ENCODE data around the gene PRRT1B. TPM values are rescaled to one million over a fixed set of nuclear protein-coding genes. Genes with fewer than 3 reads are reported as not detected.

PRRT1B gene
- total and polyA plus RNA-seq, 9 of the 15 experiments (the other 6 are each of a cell fraction or from before 2014, with no cell fraction given) = not detected

DNA sequence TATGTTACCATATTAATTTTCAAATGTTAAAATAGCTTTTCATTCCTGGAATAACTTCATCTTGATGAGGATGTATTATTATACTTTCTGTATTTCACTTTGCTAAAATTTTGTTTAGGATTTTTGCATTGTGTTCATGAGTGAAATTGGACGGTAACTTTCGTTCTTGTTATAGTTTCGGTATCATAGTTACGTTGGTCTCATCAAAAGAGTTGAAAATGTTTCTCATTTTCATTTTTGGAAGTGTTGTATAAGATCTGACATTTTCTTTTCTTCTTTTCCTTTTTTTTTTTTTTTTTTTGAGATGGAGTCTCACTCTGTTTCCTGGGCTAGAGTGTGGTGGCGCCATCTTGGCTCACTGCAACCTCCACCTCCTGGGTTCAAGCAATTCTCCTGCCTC, 20.0 kb downstream of the PRRT1B start:
- H3K36me3 ChIP-seq (ENCODE audit: control insufficient read depth, insufficient read depth, low read length) = no peaks in the 10 kb centered on the region
- H3K4me3 ChIP-seq = no peak overlapping the region
- no peak for DNase-seq (ENCODE audit: extremely low read depth in 1 of 4, low spot score in 3 of 4)
- H3K27me3 ChIP-seq (ENCODE audit: control insufficient read depth in 2 of 2, insufficient read depth in 2 of 2, low read length in 2 of 2) = no peaks in the 10 kb centered on the region; a peak in 1 of 5 replicates
- ChIA-PET CTCF (ENCODE audit: low intra/inter-chr PET ratio) (no interaction called here), POLR2A (interaction anchor here (0.6 kb wide), 1 partner anchor 8 kb away, joined by 5 read pairs; no protein-coding TSS in a partner anchor)
- H3K9me3 ChIP-seq (replicated peaks; ENCODE audit: control insufficient read depth, insufficient read depth, low read depth, low read length) = no peaks in the 10 kb centered on the region
- BruUV-seq (replicated peaks) = no TSS peak
- TF ChIP-seq CXXC5 (CRISPR knock-in tag; IDR thresholded peaks at IDR 0.05) = no peak
- H3K79me2 ChIP-seq (ENCODE audit: control insufficient read depth, insufficient read depth, low read length) = no peaks in the 10 kb centered on the region
- H3K9ac ChIP-seq (ENCODE audit: insufficient read depth in 1 of 2, low read depth in 2 of 2, low read length in 2 of 2) = no peak overlapping the region
- intact Hi-C loops (cut with micrococcal nuclease) = no loop called here
- no peak for FAIRE-seq
- no peaks in the 10 kb centered on the region for H3K4me1 ChIP-seq (replicated peaks in 1 of 2; ENCODE audit: control insufficient read depth in 2 of 2, insufficient read depth in 2 of 2, low read length in 2 of 2)
- no peaks in the 10 kb centered on the region for H4K20me1 ChIP-seq (replicated peaks; ENCODE audit: control insufficient read depth, insufficient read depth, low read length)
- no peak overlapping the region for H3K4me2 ChIP-seq (ENCODE audit: insufficient read depth, low read length)
- H2AFZ ChIP-seq (ENCODE audit: low read depth, low read length) = no peak overlapping the region
- in situ Hi-C loops (cut with MboI) = no loop called here
- no peak overlapping the region for H3K27ac ChIP-seq (ENCODE audit: extremely low read depth, low read depth, low read length)
- ATAC-seq = no peak
- no peaks in the 10 kb centered on the region for H3K9me1 ChIP-seq (ENCODE audit: control insufficient read depth, insufficient read depth, low read length)
- WGBS (ENCODE audit: insufficient coverage, low coverage, missing lambda C conversion rate) = 1% methylated on average over 5 of the region's 5 CpGs

- no peak overlapping the region for H2AFZ ChIP-seq (ENCODE audit: low read depth, low read length)
- no peaks in the 10 kb centered on the region for H3K9me1 ChIP-seq (ENCODE audit: control insufficient read depth, insufficient read depth, low read length)
- POLR2A ChIA-PET = interaction anchor here (0.6 to 0.7 kb wide), 2 partner anchors 8 to 563 kb away, joined by 3 to 5 read pairs; no protein-coding TSS in a partner anchor
- intact Hi-C loops (cut with micrococcal nuclease) (no loop called here), in situ Hi-C loops (cut with MboI) (no loop called here)
- H3K27me3 ChIP-seq (ENCODE audit: control insufficient read depth in 2 of 2, insufficient read depth in 2 of 2, low read length in 2 of 2) = no peaks in the 10 kb centered on the region; a peak in 1 of 5 replicates
- no peaks in the 10 kb centered on the region for H4K20me1 ChIP-seq (replicated peaks; ENCODE audit: control insufficient read depth, insufficient read depth, low read length)
- DNase-seq (ENCODE audit: extremely low read depth in 1 of 4, low spot score in 3 of 4) (no peak), FAIRE-seq (no peak), ATAC-seq (no peak)
- TF ChIP-seq PKNOX1 (IDR thresholded peaks at IDR 0.05) (no peak), CXXC5 (CRISPR knock-in tag; IDR thresholded peaks at IDR 0.05) (no peak), SLC30A9 (CRISPR knock-in tag; IDR thresholded peaks at IDR 0.05) (no peak)
- TF ChIP-seq, protein P1, sequence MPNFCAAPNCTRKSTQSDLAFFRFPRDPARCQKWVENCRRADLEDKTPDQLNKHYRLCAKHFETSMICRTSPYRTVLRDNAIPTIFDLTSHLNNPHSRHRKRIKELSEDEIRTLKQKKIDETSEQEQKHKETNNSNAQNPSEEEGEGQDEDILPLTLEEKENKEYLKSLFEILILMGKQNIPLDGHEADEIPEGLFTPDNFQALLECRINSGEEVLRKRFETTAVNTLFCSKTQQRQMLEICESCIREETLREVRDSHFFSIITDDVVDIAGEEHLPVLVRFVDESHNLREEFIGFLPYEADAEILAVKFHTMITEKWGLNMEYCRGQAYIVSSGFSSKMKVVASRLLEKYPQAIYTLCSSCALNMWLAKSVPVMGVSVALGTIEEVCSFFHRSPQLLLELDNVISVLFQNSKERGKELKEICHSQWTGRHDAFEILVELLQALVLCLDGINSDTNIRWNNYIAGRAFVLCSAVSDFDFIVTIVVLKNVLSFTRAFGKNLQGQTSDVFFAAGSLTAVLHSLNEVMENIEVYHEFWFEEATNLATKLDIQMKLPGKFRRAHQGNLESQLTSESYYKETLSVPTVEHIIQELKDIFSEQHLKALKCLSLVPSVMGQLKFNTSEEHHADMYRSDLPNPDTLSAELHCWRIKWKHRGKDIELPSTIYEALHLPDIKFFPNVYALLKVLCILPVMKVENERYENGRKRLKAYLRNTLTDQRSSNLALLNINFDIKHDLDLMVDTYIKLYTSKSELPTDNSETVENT (CRISPR knock-in tag; IDR thresholded peaks at IDR 0.05) = no peak
- no peak overlapping the region for H3K27ac ChIP-seq (ENCODE audit: extremely low read depth, low read depth, low read length)
- H3K9me3 ChIP-seq (replicated peaks; ENCODE audit: control insufficient read depth, insufficient read depth, low read depth, low read length) = no peaks in the 10 kb centered on the region
- WGBS (ENCODE audit: insufficient coverage, low coverage, missing lambda C conversion rate) = 4% methylated on average over 3 of the region's 3 CpGs
- CTCF ChIA-PET (ENCODE audit: low intra/inter-chr PET ratio) = no interaction called here
- no peaks in the 10 kb centered on the region for H3K36me3 ChIP-seq (ENCODE audit: control insufficient read depth, insufficient read depth, low read length)
- no peaks in the 10 kb centered on the region for H3K79me2 ChIP-seq (ENCODE audit: control insufficient read depth, insufficient read depth, low read length)
- no peak overlapping the region for H3K9ac ChIP-seq (ENCODE audit: insufficient read depth in 1 of 2, low read depth in 2 of 2, low read length in 2 of 2)
- H3K4me3 ChIP-seq = no peak overlapping the region
- H3K4me1 ChIP-seq (replicated peaks in 1 of 2; ENCODE audit: control insufficient read depth in 2 of 2, insufficient read depth in 2 of 2, low read length in 2 of 2) = no peaks in the 10 kb centered on the region
- no peak overlapping the region for H3K4me2 ChIP-seq (ENCODE audit: insufficient read depth, low read length)
- no TSS peak for BruUV-seq (replicated peaks)
Observed at GRCh38 chr9:131566158-131566557, 20.8 kb downstream of the PRRT1B start.
